D721Med (cell line): ENCODE data around the gene SLC1A2.

Experiments
- DNase-seq: peaks from one replicate; pipeline ENCODE4 v3.0.0; 2011; ENCODE audit warnings: low spot score; ENCODE audit not compliant: insufficient read length
- FAIRE-seq: peaks from 2 replicates; lab custom pipeline; 2011; peaks lifted over from hg19 to GRCh38; lab: Jason Lieb, UNC
- TF ChIP-seq, protein P1 (sequence below): IDR thresholded peaks from 2 replicates; pipeline ENCODE4 v1.5.1; 2012; ENCODE audit warnings: mild to moderate bottlenecking, control low read depth; ENCODE audit not compliant: insufficient read depth; ENCODE audit errors: missing control alignments

The SLC1A2 gene

DNA sequence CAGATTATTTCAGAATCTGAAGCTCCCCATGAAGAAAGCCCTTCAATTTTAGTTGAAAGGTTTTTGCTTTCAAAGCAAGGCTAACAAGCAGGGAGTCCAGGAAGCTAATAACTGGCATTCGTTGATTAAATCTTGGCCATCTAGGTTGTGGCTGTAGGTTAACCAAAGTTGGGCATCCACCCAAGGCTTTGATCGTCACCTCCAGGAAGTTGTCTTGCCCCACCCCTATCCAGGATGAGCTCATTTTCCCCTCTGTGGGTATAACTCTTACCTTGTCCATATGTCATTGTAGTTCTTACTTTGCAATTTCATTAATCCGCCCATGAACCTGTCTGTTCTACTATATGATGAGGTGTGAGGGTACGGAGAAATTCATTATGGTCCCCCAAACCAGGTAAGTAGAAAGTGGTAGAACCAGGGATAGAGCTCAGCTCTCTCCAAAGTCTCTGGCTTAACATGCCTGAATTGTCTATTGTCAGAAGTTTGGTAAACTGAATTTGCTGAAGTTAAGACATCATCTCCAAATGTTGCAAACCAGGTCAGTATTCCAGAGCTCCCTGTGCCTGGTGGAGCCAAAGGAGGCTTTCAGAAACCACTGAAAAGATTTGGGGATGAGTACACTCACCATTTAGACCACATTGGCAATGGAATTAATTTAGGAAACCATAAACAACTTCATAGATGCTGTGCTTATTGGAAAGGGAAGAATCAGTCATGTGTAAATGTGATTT lies 183.3 kb downstream of the SLC1A2 start:
- DNase-seq (no peak), FAIRE-seq (no peak)
- TF ChIP-seq, protein P1, sequence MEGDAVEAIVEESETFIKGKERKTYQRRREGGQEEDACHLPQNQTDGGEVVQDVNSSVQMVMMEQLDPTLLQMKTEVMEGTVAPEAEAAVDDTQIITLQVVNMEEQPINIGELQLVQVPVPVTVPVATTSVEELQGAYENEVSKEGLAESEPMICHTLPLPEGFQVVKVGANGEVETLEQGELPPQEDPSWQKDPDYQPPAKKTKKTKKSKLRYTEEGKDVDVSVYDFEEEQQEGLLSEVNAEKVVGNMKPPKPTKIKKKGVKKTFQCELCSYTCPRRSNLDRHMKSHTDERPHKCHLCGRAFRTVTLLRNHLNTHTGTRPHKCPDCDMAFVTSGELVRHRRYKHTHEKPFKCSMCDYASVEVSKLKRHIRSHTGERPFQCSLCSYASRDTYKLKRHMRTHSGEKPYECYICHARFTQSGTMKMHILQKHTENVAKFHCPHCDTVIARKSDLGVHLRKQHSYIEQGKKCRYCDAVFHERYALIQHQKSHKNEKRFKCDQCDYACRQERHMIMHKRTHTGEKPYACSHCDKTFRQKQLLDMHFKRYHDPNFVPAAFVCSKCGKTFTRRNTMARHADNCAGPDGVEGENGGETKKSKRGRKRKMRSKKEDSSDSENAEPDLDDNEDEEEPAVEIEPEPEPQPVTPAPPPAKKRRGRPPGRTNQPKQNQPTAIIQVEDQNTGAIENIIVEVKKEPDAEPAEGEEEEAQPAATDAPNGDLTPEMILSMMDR = no peak

DNA sequence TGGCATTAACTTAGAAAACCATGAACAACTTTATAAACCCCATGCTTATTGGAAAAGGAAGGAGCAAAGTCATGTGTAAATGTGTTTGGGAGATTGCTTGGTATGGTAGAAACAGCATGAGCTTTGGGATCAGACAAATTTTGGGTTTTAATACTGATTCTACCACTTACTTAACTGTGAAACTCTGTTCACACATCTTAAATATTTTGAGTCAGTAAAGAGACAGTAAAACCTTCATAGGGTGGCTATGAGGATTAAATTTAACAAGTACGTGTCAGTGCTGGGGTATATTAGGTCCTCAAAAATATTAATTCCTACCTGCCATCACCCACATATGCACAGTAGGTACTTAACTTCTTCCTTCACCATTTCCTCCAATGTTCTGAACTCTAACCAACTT lies 183.9 kb downstream of the SLC1A2 start:
- DNase-seq = no peak
- TF ChIP-seq, protein P1 = no peak
- no peak for FAIRE-seq

DNA sequence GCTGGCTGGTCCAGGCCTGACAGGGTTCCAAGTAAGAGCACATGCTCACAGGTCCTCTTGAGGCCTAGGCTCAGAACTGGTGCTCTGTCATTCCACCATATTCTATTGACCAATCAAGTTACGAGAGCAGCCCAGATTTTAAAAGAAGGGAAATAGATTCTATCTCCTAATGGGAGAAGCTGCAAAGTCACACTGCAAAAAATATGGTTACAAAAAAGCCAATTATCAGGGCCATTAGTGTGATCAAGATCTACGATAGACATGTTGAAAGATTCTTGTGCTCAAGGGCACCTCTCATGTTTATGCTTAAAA lies 184.2 kb downstream of the SLC1A2 start:
- TF ChIP-seq, protein P1 = no peak
- no peak for DNase-seq
- FAIRE-seq = no peak

DNA sequence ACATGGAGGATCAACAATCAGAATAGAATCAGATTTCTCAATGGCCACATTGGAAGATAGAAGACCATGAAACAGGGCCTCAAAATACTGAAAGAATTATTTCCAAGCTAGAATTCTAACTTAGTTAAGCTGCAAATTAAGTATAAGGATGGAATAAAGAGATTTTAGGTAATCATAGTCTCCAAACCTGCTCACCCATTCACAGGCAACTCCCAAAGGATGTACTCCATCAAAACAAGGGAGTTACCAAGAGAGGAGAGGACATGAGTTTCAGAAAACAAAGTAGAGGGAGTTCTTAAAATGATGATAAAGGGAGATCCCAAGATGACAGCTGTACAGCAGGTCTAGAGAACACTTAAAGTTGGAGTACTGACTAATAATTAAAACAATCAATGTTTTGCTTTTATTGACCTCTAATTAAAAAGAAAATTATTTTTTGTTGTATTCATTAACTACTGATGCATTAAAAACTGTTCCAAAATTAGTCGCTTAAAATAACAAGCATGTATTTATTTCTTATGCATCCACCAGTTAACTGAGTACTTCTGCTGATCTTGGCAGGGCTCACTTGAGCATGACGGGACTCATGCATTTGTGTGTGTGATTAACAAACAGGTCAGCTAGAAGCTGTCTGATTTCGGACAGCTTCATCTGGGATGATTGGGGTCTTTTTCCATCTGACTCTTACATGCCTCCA lies 184.8 kb downstream of the SLC1A2 start:
- DNase-seq (no peak), FAIRE-seq (no peak)
- TF ChIP-seq, protein P1 = no peak

DNA sequence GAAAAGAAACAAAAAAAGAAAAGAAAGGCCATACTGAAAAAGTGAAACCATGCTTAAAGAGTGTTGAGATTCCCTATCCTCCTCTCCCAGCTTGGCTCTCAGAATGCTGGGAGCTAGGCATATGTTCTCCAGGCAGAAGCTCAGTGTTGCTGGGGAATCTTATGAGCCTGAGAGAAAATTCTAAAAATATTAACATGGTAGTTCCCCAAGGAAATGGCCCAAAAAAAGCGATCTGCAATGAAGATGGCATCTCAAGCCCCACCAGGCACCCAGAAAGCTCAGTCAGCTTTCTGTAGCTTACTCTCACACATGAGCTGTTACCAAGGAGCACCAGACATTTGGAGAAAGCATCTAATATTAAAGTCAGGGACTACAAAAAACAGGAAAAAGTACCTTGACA lies 185.8 kb downstream of the SLC1A2 start:
- DNase-seq (no peak), FAIRE-seq (no peak)
- TF ChIP-seq, protein P1 = no peak

DNA sequence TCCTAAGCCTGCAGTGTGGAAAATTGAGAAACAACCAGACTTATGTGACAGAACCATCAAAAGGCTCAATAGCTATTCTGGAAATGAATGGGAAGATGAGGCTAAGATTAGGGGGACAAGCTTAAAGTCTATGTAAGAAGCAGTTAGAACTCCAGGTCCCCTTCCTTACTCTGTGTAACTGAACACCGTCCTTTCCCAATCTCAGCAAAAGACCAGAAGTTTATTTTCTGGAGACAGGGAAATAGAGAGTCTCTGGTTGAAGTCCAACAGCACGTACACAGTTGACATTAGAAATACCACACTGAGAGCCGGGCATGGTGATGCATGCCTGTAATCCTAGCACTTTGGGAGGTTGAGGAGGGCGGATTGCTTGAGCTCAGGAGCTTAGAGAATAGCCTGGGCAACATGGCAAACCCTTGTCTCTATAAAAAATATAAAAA lies 186.4 kb downstream of the SLC1A2 start:
- TF ChIP-seq, protein P1 = no peak
- DNase-seq = no peak
- FAIRE-seq = no peak
